Fibroblast of lung (primary cell): ENCODE results near the gene THAP4. TPM values are rescaled to one million over a fixed set of nuclear protein-coding genes. Genes with fewer than 3 reads are reported as not detected.

ENCODE experiments used
- DNase-seq, 2 donors: peaks; one replicate each; pipeline versions ENCODE4 v3.0.0 to v3.0.0-alpha.2; 2010; ENCODE audit warnings: low read depth in 2 of 2
- H2AFZ ChIP-seq: 2 replicates; pipeline ENCODE4 v1.5.1; 2012; ENCODE audit warnings: low read length, control low read depth, inconsistent platforms
- H3K27ac ChIP-seq: 2 replicates; pipeline ENCODE4 v1.5.1; 2011; ENCODE audit warnings: low read length, control low read depth; ENCODE audit not compliant: insufficient read depth
- H3K27me3 ChIP-seq: 2 replicates; pipeline ENCODE4 v1.5.1; 2011; ENCODE audit warnings: mild to moderate bottlenecking, low read length; ENCODE audit not compliant: control insufficient read depth, insufficient read depth
- H3K36me3 ChIP-seq: 2 replicates; pipeline ENCODE4 v1.5.1; 2011; ENCODE audit warnings: low read length; ENCODE audit not compliant: control insufficient read depth, insufficient read depth
- H3K4me1 ChIP-seq: 2 replicates; pipeline ENCODE4 v1.5.1; 2011; ENCODE audit warnings: low read length; ENCODE audit not compliant: control insufficient read depth, insufficient read depth; ENCODE audit errors: extremely low read depth
- H3K4me2 ChIP-seq: 2 replicates; pipeline ENCODE4 v1.5.1; 2011; ENCODE audit warnings: low read length, control low read depth; ENCODE audit not compliant: insufficient read depth; ENCODE audit errors: extremely low read depth
- H3K4me3 ChIP-seq, 4 experiments: fragments of 200-600 bp in 1 of 4; sonication (generic) in 1 of 4; replicated peaks in 1 of 4; 2 replicates each; pipeline ENCODE4 v1.5.1; 2011 to 2016; ENCODE audit warnings: low read length in 4 of 4, low read depth in 3 of 4, mild to moderate bottlenecking in 3 of 4, control low read depth in 2 of 4, inconsistent platforms in 1 of 4, mixed read lengths in 1 of 4; ENCODE audit not compliant: insufficient read depth in 1 of 4; ENCODE audit errors: control extremely low read depth in 1 of 4
- H3K79me2 ChIP-seq: 2 replicates; pipeline ENCODE4 v1.5.1; 2012; ENCODE audit warnings: mild to moderate bottlenecking, low read length, inconsistent platforms; ENCODE audit not compliant: control insufficient read depth, insufficient read depth
- H3K9ac ChIP-seq: 2 replicates; pipeline ENCODE4 v1.5.1; 2011; ENCODE audit warnings: mild to moderate bottlenecking, low read length, control low read depth; ENCODE audit not compliant: insufficient read depth
- H3K9me3 ChIP-seq: 2 replicates; pipeline ENCODE4 v1.5.1; 2012; ENCODE audit warnings: low read depth, low read length; ENCODE audit not compliant: control insufficient read depth, insufficient read depth
- H4K20me1 ChIP-seq: 2 replicates; pipeline ENCODE4 v1.5.1; 2011; ENCODE audit warnings: low read length; ENCODE audit not compliant: control insufficient read depth, insufficient read depth; ENCODE audit errors: extremely low read depth
- EZH2 ChIP-seq: IDR thresholded peaks from 2 replicates; pipeline ENCODE4 v1.5.1; 2012; ENCODE audit warnings: low read length, control low read depth, mild to moderate bottlenecking; ENCODE audit errors: missing control alignments
- polyA plus RNA-seq, 2 donors: library from polyadenylated mRNA; depleted of rRNA in 1 of 2; stranded (reverse) in 1 of 2; unstranded in 1 of 2; fragments of >200 nt; gene quantifications; 2 replicates each; pipeline ENCODE4 v1.2.1, GENCODE V29; 2011 to 2012; ENCODE audit warnings: missing spikeins in 1 of 2
- total RNA-seq: library from RNA; depleted of rRNA; stranded (reverse); fragments of >200 nt; gene quantifications from 2 replicates; pipeline ENCODE4 v1.2.1, GENCODE V29; 2014
- TF ChIP-seq, protein P1 (sequence below), 2 donors: IDR thresholded peaks in 1 of 2; conservative IDR thresholded peaks in 1 of 2; 1 replicate in 1 of 2; 2 replicates in 1 of 2; pipeline ENCODE4 v1.5.1; 2011 to 2012; ENCODE audit warnings: low read length in 2 of 2, control low read depth in 1 of 2, inconsistent platforms in 1 of 2, low read depth in 1 of 2, mild to moderate bottlenecking in 1 of 2

The THAP4 gene
- total and polyA plus RNA-seq, 2 donors (not counting 1 experiment from before 2014, with no cell fraction given), result 19.3 to 47.7 TPM

DNA sequence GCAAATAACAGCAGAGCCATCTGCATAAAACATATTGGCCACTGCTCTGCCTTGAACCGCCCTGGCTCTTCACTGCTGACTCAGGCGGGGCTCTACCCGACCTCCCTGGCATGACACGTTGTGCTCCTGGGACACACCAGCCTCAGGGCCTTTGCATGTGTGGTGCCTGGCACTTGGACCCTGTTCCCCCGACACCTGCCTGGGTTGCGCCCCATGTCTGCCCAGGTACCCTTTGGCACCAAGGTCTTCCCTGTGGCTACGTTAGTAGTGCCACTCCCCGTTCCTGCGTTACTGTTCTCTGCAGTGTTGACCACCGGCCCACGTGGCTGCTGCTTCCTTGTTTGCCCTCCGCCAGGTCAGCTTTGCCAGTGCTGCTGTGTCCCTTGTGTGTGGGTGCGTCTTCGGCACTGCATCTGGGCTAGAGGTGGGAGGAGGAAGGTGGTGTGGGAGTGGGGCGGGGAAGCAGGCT, 20.9 kb upstream of the THAP4 start:
- H3K27ac ChIP-seq, result no peak overlapping the region
- no peaks in the 10 kb centered on the region for H3K4me1 ChIP-seq
- DNase-seq, result no peak
- TF ChIP-seq, protein P1, sequence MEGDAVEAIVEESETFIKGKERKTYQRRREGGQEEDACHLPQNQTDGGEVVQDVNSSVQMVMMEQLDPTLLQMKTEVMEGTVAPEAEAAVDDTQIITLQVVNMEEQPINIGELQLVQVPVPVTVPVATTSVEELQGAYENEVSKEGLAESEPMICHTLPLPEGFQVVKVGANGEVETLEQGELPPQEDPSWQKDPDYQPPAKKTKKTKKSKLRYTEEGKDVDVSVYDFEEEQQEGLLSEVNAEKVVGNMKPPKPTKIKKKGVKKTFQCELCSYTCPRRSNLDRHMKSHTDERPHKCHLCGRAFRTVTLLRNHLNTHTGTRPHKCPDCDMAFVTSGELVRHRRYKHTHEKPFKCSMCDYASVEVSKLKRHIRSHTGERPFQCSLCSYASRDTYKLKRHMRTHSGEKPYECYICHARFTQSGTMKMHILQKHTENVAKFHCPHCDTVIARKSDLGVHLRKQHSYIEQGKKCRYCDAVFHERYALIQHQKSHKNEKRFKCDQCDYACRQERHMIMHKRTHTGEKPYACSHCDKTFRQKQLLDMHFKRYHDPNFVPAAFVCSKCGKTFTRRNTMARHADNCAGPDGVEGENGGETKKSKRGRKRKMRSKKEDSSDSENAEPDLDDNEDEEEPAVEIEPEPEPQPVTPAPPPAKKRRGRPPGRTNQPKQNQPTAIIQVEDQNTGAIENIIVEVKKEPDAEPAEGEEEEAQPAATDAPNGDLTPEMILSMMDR (conservative IDR thresholded peaks at IDR 0.05 in 1 of 2, IDR thresholded peaks at IDR 0.05 in 1 of 2; ENCODE audit: low read depth in 1 of 2, low read length in 2 of 2), result no peak
- no peak for TF ChIP-seq EZH2
- no peak overlapping the region for H2AFZ ChIP-seq
- no peaks in the 10 kb centered on the region for H3K79me2 ChIP-seq
- no peaks in the 10 kb centered on the region for H4K20me1 ChIP-seq
- peaks cover 30% of the 10 kb centered on the region for H3K36me3 ChIP-seq
- no peak overlapping the region for H3K9ac ChIP-seq
- H3K4me2 ChIP-seq, result no peak overlapping the region
- H3K4me3 ChIP-seq, result no peak overlapping the region
- no peaks in the 10 kb centered on the region for H3K9me3 ChIP-seq
- no peaks in the 10 kb centered on the region for H3K27me3 ChIP-seq

DNA sequence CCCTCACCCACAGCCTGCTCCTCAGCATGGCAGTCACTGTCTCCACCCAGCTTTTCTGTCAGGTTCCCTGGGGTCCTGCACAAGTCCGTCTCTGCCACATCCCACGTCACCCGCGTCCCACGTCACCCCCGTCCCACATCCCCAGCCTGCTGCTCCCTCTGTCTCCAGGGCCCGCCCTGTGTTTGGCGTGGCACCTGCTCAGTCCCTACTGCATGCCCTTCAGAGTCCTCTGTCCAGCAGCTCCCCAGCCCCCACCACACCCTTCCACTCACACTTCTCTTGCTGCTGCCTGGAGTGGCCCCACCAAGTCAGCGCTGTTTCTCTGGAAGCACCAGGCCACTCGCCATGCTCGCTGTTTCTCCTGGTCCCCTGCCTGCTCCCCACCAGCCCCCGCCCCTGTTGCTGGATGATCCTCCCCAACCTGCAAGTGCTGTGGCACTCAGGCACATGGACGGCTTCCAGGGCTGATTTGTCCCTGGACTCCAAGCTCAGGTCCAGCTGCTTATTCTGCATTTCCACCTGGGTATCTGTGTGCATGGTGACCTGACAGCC, 19.3 kb upstream of the THAP4 start:
- DNase-seq, result no peak
- TF ChIP-seq, protein P1 (conservative IDR thresholded peaks at IDR 0.05 in 1 of 2, IDR thresholded peaks at IDR 0.05 in 1 of 2; ENCODE audit: low read depth in 1 of 2, low read length in 2 of 2), result no peak
- TF ChIP-seq EZH2, result no peak
- H3K79me2 ChIP-seq, result no peaks in the 10 kb centered on the region
- no peak overlapping the region for H3K4me2 ChIP-seq
- H3K9me3 ChIP-seq, result no peaks in the 10 kb centered on the region
- H3K4me3 ChIP-seq, result no peak overlapping the region
- H3K27ac ChIP-seq, result no peak overlapping the region
- H3K36me3 ChIP-seq, result peaks cover 35% of the 10 kb centered on the region
- no peaks in the 10 kb centered on the region for H4K20me1 ChIP-seq
- no peaks in the 10 kb centered on the region for H3K4me1 ChIP-seq
- H2AFZ ChIP-seq, result no peak overlapping the region
- H3K9ac ChIP-seq, result no peak overlapping the region
- H3K27me3 ChIP-seq, result no peaks in the 10 kb centered on the region

DNA sequence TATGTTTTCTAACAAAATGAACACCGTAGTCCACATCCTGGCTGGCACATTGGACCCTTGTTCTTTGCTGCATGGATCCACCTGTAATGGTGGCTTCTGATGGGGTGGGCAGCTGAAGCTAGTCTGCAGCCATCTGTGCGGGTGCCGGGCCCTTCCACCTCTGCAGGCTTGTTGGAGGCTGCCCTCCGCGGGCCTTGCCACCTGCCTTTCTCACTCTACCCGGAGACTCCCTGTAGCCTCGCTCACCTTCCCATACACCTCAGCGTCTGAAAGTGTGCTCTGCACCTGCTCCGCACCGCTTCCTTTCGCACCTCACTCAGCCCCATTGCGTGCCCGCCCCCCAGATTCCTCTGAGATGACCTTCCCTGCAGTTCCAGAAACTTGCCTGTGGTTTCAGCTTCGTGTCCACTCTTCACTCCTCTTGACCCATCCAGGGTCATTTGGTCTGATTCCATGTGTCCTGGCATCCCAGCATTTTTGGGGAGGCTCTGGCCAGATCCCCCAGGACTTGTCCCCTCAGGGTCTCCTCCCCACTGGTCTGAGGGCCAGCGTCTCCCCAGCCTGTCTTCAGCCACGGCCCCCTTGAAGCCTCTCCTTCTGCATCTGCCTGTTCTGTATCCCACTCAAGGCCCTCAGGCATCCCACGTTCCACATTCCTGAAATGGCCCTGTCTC, 18.7 kb upstream of the THAP4 start:
- no peak for DNase-seq
- Histone ChIP-seq H3K27me3 (no peaks in the 10 kb centered on the region), H2AFZ (no peak overlapping the region), H3K27ac (no peak overlapping the region), H3K9ac (no peak overlapping the region), H3K4me3 (no peak overlapping the region), H3K36me3 (peaks cover 30% of the 10 kb centered on the region), H3K79me2 (peaks cover under 1% of the 10 kb centered on the region), H3K9me3 (no peaks in the 10 kb centered on the region), H3K4me1 (no peaks in the 10 kb centered on the region), H4K20me1 (no peaks in the 10 kb centered on the region), H3K4me2 (no peak overlapping the region)
- TF ChIP-seq, protein P1 (conservative IDR thresholded peaks at IDR 0.05 in 1 of 2, IDR thresholded peaks at IDR 0.05 in 1 of 2; ENCODE audit: low read depth in 1 of 2, low read length in 2 of 2), result no peak
- no peak for TF ChIP-seq EZH2
